NCI-H1105 (cell line): Measurements from ENCODE around the gene FGF18.

Experiments
- DNase-seq: peaks from one replicate; lab custom pipeline; 2025; lab: John Stamatoyannopoulos, UW

Gene FGF18

DNA sequence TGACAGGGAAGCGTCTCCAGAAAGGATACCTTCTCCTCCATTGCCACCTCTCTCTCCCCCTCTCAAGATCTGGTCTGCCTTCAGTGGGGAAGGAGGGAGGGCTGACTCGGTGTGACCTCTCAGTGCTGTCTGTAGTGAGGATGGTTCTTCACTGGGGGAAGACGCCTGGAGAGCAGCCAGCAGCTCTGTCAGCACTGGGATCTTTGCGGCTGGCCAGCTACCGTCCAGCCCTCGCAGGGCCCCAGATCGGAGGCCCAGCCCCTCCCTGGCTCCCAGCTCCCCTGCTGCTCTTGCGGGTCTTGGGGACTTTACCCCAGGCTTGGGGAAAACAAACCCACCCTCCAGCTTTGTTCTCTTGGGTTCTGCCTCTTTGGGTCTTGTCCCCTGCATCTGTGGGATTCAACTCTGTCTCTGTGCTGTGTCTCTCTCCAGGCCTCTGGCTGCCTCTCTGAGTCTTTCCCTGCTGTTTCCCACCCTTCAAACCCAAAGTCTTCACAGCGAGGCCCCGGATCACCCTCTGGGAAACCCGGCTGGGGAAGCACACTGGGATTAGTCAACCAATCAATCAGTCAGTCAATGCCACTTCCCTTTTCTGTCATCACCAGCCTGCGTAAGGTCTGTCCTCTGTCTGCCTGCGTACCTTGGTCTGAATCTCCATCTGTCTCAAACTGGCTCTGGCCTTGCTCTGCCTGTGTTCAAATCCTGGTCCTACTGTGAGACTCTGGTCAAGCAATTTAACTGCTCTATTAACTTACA lies 23.0 kb downstream of the FGF18 start:
- no peak for DNase-seq

DNA sequence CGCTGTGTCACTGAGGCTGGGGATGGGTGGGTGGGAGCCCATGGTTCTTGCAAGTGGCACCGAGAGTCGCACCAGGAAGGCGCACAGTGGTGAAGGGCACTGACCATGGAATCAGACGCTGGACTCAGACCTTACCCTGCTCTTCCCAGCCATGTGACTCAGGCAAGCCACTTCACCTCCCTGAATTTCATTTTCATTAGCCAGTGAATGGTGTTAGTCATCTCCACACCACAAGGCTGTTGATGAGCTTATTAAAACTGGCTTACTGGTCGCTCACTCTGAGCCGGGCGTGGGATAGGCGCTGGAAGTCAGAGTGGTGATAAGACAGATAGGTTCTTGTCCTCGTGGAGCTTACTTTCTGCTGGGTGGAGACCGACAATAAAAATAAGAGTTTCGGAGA lies 25.1 kb downstream of the FGF18 start:
- no peak for DNase-seq

DNA sequence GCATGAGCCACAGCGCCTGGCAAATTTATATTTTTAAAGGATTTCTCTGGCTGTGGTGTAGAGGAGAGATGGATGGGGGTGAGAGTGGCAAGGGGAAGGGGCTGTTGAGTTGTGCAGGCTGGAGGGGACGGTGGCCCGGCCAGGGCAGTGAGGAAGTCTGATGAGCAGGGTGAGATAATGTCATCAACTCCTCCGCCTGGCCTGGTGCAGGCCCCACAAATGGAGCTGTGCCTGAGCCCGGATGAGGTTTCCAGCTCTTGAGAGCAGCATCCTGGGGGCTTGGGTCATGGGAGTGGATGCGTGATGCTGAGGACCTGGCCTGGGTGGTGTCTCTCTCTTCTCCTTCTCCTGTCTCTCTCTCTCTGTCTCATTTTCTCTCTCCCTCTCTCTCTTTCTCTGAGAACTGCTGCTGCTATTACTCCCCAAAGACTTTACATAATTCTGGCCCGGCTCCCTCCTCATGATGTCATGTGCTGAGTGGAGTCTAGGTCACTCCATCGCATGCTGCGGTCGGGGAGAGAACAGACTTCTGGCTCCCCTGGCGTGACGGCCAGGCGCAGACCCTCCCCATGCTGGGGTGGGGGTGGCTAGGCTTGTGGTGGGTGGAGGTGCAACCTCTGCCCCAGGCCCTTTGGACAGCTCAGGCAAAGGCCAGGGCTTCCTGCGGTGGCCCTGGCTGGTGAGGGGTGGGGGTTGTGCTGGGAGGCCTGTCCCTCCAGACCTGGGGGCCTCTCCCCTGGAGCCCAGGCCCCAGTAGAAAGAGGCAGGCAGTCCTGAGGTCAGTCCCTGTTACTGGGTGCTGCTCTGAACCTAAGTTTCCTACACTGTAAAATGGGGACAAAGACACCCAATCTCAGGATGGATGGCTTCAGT lies 26.4 kb downstream of the FGF18 start:
- DNase-seq, result no peak

DNA sequence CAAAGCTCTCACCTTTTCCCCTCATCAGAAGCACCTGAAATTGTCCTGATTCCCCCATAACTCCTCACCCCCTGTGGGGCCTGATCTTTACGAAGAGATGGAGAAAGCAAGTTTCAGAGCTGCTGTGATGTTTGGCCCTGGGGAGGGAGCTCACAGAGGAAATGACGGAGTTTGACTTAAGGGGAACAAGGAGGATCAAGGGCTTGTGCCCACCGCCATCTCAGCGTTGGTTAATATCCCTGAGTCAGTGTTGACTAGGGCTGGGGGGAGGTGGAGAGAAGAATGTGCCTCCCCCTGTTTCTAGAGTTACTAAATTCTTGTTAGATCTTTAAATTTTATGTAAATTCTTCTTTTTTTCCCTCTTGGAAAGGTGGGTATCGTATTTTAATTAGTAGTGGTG lies 27.8 kb downstream of the FGF18 start:
- no peak for DNase-seq

DNA sequence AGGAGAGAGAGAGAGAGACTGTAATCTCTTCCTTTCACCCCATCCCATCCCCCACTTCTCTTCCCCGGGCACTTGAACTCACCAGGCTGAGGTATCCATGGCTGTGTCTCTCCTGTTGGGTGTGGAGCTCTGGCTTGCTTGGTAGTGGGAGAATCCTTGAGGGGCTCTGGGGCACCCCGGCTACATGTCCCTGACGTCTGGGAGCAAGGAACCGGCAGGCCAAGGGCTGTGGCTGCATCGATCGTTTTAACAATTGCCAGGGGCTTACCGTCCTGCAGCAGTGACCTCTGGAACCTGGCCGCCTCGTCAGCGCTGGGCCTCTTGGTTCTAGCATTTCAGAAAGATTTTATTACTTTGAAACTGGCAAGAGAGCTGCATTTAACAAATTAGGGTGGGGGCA lies 30.0 kb downstream of the FGF18 start:
- DNase-seq, result no peak

DNA sequence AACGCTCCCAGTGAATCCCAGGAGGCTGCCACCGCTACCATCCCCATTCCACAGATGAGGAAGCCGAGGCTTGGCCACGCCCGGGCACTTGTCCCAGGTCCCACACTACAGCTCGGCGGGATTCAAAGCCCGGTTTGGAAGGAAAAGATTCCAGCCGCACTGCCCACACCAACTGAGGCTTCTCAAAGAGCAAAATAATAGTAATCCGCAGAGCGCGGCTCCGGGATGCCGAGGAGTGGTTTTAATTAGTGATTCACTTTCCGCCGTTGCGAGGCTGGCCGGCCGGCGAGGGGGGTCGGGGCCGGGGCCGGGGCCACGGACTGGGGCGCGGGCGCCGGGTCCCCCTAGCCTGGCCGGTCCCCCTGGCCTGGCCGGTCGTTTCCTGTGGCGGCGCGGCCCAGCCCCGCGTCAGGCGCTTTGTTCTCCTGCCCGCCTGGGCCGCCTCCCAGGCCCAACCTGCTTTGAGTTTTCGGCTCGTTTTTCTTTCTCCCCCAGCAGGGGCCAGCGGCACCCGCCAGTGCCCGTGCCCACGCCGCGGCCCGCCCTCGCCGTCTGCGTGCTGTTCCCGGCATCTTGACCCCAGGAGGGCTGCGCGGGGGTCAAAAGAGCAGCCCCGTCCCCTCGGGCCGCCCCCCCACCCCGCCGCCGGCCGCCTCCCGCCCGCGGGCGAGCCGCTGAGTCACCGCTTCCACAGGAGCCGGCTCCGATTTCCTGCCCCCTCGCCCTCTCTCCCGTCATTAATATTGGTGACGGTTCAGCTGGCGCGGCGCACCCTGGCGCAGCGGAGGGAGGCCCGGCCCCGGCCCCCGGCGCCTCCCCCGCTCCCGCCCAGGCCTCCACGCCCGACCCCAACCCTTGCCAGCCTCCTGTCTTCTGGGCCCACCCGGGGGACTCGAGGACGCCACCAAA lies 31.2 kb downstream of the FGF18 start:
- DNase-seq, result no peak

DNA sequence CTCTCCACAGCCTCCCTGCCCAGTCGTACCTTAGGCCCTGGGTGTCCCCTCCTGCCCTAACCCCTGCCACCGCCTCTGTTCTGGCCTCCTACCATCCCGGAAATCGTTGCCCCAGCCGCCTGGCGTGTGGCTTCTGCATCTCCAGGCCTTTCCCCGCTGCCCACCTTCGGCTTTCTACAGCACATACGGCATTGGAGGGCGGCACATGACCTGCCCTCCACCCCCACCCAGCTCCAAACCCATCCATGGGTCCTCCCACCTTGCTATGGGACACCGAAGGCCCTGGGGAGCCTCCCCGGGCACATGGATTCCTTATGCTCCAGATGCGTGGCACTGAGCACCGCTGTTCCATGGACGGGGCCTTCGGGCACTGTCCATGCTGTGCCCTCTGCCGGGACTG lies 32.0 kb downstream of the FGF18 start:
- DNase-seq, result no peak

DNA sequence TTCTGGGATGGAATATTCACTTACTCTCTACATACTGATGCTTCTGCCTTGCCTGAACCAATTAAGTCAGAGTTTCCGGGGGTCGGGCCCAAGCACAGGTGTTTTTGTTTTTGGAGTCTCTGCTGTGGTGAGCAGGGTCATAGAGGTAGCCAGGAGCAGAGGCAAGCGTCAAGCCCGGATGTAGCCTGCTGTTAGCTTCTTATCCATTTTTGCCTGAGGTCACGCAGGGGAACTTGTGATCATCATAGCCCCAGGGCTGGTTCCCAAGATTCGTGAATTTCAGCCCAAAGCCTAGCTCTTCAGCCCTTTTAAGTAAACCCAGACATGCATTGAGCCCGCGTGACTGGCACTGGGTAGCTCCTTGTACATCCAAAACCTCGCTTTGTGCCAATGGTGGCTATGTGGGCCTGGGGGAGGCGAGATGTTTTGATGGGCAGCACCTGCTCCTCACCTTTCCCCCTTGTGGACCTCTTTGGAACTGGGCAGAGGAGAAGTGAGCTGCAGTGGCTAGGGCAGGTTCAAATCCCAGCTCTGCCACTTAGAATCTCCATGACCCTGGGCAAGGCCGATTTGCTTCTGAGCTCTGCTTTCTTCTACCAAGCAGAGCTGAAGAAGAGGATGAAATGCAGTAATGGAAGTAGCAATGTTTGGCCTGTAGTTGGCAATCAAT lies 33.7 kb downstream of the FGF18 start:
- DNase-seq, result no peak

DNA sequence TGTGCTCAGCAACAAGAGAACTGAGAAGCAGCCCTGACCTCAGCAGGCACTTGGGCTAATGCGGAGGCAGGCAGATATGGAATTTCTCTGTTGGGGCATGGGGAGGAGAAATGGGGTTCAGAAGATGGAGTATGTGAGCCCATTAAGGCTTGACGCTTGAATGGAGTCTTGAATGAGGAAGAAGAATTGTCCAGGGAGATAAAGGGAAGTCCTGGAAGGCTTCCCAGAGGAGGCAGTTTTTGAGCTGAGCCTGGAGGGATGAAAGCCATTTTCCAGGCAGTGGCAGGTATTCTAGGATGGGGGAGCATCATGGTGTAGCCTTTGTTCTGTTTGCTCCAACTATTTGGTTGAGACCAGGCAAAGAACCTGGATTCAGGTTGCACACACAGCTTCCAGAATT lies 34.5 kb downstream of the FGF18 start:
- DNase-seq, result no peak

DNA sequence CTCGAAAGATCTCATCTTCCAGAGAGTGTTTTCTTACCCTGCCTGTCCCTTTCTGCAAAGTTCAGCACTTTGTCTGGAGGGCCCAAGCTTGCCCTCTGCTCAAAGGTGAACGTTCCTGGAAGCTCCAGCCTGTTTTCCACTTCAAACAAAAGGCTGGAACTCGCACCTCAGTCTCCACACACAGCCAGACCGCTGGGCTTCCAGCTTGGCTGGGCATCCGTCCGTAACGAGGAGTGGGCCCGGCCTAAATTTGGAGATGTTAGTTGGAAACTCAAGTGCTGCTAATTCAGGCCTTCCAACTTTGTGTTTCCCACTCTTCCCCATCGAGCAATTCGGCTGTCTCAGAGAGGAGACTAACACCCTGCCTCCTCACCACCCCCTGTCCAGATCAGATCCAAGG lies 35.1 kb downstream of the FGF18 start:
- DNase-seq, result no peak

DNA sequence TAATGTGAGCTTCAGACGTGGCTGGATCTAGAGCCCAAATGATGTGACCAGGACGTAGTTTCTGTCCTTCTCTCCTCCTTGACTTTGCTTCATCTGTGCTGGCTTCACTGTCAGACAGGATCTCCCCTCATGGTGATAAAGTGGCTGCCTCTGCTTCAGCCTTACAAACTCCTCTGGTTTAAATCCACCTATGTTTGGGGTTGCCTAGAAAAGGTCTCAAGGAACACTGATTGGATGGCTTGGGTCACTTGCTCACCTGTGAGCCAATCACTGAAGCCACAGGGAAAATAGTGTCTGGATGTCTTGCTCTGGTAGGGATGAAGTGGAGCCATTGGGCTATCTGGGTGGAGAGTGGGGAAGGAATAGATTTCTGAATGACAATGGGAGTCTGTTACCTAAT lies 36.1 kb downstream of the FGF18 start:
- DNase-seq, result no peak

DNA sequence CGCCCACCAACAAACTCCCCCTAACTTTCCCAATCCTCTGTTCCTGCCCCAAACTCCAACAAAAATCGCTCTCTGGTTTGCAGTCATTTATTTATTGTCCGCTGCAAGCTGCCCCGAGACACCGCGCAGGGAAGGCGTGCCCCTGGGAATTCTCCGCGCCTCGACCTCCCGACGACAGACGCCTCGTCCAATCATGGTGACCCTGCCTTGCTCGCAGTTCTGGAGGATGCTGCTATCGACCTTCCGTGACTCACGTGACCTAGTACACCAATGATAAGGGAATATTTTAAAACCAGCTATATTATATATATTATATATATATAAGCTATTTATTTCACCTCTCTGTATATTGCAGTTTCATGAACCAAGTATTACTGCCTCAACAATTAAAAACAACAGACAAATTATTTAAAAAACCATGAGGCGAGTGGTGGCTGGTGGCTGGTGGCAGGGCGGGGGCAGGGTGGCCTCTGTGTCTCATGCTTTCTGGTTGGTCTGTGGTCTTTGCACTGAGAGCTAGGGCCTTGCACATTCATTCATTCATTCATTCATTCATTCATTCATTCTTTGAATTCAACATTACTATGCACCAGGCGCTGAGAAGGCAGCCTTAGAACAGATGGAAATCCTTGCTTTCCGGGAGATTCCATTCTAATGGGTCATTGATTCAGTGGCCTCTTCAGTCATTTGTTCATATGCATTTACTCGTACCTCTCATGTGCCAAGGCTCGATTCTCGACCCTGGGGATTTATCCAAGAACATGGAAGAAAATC lies 37.9 kb downstream of the FGF18 start:
- no peak for DNase-seq

DNA sequence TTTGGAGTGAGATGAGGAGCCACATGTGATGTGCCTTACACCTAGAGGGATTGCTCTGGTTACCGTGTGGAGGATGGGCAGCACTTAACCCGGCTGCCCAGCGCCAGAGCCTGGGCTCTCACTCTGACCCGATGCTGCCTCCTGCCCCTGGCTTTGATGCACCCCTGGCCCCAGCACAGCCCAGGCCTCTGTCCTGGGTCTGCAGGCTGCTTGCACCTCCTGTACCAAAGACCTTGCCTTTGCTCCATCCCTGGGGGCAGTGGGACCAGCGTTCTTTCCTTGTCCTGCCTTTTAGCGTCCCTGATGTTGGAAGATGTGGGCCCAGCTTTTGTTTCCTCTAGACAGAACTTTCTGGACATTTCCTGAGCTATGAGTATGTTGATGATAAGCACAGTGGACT lies 40.4 kb downstream of the FGF18 start:
- DNase-seq, result no peak

DNA sequence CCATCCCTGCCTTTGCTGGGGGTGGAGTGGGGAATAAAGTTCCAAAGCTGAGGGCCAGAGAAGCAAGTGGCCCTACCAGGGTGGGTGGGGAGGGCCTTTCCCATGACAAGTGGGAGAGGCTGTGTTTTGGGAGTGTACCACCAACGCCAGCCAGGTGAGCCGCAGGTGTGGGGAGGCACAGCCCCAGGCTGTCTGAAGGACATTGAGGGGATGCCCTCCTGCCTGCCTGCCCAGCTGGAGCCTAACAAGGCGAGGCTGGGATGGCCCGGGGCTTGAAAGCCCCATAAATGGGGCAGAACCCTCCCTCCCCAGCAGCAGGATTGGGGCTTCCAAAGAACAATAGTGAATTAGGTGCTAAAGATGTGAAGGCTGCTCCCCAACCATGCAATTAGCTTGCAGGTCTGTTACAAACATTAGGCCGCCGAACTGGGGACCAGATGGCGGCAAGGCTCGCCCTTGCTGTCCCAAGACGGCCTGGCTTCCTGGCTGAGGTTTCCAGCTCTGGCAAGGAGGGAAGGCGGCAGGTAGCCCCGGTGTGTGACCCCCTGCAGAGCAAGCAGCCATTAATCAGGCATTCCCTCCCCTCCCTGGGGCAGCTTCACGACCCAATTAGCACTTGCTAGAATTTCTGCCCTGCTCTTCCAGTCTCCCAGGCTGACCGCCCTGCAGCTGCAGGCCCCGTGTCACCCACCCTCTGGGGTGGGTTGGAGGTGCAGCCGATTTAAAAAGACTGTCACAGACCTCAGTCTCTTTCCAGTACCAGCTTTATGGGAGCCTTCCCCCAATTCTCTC lies 42.9 kb downstream of the FGF18 start:
- no peak for DNase-seq

DNA sequence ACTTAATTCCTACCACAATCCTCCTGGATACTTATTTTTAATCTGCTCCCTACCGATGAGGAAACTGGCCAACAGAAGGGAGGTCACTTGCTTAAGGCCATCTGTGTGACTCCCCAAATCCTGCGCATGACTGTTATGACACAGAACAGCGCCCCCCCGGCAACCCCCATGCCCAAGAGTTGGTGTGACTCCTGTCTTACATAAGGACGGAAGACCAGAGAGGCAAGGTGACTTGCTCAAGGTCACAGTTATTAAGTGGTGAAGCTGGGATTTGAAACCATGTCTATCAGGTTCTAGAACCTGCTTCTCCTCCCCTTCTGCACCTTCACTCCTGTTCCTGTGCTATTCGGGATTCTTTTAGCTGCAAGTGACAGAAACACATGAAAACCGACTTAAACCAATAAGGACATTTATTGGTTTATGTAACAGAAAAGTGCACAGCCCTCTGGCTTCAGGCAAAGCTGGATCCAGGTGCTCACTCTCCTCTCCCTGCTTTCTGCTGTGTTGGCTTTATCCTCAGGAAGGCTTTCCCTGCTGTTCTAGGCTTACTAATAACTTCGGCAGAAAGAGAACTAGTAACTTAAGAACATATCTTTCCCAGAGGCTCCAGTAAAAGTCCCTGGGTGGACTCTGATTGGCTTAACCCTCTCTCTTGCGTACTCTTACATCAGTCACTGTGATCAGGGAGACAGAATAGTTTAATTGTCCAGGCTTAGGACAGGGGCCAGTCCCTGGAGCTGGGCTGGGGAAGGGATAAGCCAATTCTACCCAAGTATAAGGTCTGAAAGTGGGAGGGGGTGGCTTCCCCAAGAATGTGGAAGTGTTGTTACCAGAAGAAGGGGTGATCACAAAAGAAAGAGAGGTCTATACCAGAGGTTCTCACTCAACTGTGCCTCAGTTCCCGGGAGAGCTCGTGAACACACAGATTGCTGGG lies 43.7 kb downstream of the FGF18 start:
- DNase-seq, result no peak

DNA sequence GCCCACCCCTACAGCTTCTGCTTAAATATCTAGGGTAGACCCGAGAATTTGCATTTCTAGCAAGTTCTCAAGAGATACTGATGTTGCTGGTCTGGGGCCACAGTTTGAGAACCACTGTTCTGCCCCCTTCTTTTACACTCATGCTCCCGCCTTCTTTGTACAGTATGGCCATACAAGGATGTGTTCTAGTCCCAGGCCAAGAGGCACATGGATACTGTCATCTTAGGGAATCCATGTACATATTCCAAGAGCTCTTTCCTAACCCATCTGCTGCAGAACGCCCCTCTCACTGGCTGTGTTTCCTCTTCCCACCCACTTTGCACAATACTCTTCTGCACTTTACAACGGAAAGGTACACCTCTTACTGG lies 44.4 kb downstream of the FGF18 start:
- no peak for DNase-seq

DNA sequence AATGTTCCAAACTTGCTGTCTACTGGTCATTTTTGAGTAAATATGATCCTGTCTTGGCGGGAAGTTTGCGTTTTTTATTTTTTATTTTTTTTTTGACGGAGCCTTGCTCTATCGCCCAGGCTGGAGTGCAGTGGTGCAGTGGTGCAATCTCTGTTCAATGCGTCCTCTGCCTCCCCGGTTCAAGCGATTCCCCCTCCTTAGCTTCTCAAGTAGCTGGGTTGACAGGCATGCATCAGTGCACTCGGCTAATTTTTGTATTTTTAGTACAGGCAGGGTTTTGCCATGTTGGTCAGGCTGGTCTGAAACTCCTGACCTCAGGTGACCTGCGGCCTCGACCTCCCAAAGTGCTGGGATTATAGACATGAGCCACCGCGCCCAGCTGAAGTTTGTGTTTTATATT lies 45.4 kb downstream of the FGF18 start:
- DNase-seq, result no peak

DNA sequence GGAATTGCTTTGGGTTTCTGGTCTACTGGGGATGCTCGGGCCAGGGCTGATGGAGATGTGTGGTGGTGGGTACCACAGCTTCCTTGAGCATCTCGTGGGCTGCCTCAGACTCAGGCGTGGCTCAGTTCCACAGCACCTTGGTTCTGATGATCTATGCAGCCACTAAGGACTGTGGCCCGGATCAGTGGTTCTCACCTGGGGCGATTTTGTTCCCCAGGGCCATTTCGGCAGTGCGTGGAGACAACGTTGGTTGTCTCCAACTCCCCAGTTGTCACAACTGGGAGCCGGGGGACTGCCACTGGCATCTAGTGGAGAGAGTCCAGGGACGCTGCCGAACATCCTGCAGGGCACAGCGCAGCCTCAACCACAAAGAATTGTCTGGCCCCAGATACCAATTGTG lies 47.7 kb downstream of the FGF18 start:
- no peak for DNase-seq

DNA sequence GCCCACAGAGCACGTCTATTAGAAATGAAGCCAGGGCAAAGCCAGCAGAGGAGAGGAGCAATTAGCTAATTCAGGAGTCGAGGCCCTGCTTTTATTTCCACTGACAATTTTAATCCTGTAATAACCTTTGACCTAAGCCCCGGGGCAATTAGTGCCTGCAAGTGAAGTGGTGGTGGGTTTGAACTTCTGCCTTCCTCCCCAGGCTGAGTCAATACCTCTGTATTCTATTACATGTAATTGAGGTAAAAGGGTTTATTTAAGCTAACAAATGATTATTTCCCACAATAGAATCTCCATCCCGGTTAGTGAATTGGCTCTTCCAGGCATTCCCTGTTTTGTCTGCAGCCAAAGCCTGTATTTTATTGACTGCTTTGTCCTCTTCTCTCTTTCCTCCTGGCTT lies 49.9 kb downstream of the FGF18 start:
- DNase-seq, result no peak
